ENCODE data around the gene TRIM56. TPM values are rescaled to one million over a fixed set of nuclear protein-coding genes. Genes with fewer than 3 reads are reported as not detected.
A peak's percentile ranks its signal among the peaks of the same experiment; 100 is the strongest.

TRIM56 gene
- total and polyA plus RNA-seq, 2 of the 13 experiments (the other 11 are each of a cell fraction or from before 2014, with no cell fraction given), result 3.2 to 7.1 TPM

GRCh38 chr7:101127460-101128039, 42.3 kb downstream of the TRIM56 start (continued):
- TF ChIP-seq PAWR (CRISPR knock-in tag; IDR thresholded peaks at IDR 0.05; ENCODE audit: borderline replicate concordance) (no peak), IRF2 (CRISPR knock-in tag; IDR thresholded peaks at IDR 0.05) (no peak), ZNF709 (CRISPR knock-in tag; IDR thresholded peaks at IDR 0.05) (peak; percentile 14; the same call in 1 of the 2 replicates), ZNF674 (CRISPR knock-in tag; IDR thresholded peaks at IDR 0.05; ENCODE audit: low read depth) (0 out of 2 replicates have a peak, but pooled peaks have one; percentile 23), ZHX1 (CRISPR knock-in tag; IDR thresholded peaks at IDR 0.05; ENCODE audit: low read depth) (no peak), CSRNP2 (CRISPR knock-in tag; conservative IDR thresholded peaks at IDR 0.05; ENCODE audit: low read depth) (0 out of 2 replicates have a peak, but pooled peaks have one; percentile 19), ZNF563 (CRISPR knock-in tag; IDR thresholded peaks at IDR 0.05) (0 out of 2 replicates have a peak, but pooled peaks have one; percentile 15), ZNF430 (CRISPR knock-in tag; IDR thresholded peaks at IDR 0.05) (peak; percentile 35; the same call in 1 of the 2 replicates), ZNF282 (IDR thresholded peaks at IDR 0.05; ENCODE audit: partially characterized antibody) (no peak), RNF2 (conservative IDR thresholded peaks at IDR 0.05; ENCODE audit: low read depth) (no peak), ZBTB1 (CRISPR knock-in tag; IDR thresholded peaks at IDR 0.05; ENCODE audit: borderline replicate concordance) (no peak), STAG1 (CRISPR knock-in tag; IDR thresholded peaks at IDR 0.05) (no peak), REL (CRISPR knock-in tag; conservative IDR thresholded peaks at IDR 0.05) (0 out of 2 replicates have a peak, but pooled peaks have one; percentile 75), ZNF510 (CRISPR knock-in tag; IDR thresholded peaks at IDR 0.05; ENCODE audit: low read depth) (no peak), HOMEZ (CRISPR knock-in tag; IDR thresholded peaks at IDR 0.05; ENCODE audit: low read depth) (0 out of 2 replicates have a peak, but pooled peaks have one; percentile 5), ZBTB42 (CRISPR knock-in tag; IDR thresholded peaks at IDR 0.05) (no peak), MYPOP (CRISPR knock-in tag; IDR thresholded peaks at IDR 0.05) (0 out of 2 replicates have a peak, but pooled peaks have one; percentile 32), ZNF431 (CRISPR knock-in tag; IDR thresholded peaks at IDR 0.05; ENCODE audit: borderline replicate concordance, low read depth) (no peak), ZNF781 (CRISPR knock-in tag; IDR thresholded peaks at IDR 0.05; ENCODE audit: borderline replicate concordance, not compliant biosample characterization) (no peak), GTF3A (CRISPR knock-in tag; conservative IDR thresholded peaks at IDR 0.05) (no peak; the same call in 1 of the 2 replicates), ZNF18 (CRISPR knock-in tag; IDR thresholded peaks at IDR 0.05; ENCODE audit: insufficient replicate concordance) (peak; percentile 5)
